GM21576 (cell line): Measurements from ENCODE around the gene BAZ2B.

Experiments
- ATAC-seq: cut with Tn5 transposase; IDR thresholded peaks from one replicate; pipeline ENCODE4 v1.9.1; 2021; ENCODE audit warnings: mild to moderate bottlenecking, moderate library complexity; ENCODE audit not compliant: unreplicated experiment

BAZ2B gene

DNA sequence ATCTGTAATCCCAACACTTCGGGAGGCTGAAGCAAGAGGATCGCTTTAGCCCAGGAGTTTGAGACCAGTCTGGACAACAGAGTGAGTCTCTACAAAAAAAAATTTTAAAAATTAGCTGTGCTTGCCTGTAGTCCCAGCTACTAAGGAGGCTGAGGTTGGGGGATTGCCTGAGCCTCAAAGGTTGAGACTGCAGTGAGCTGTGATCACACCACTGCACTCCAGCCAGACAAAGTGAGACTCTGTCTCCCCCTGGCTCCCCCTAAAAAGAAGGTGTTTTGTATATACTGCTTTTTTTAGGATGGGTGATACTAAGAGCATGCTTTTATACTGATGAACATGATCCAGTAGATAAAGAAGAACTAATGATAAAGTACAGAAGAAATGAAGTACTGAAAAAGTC, 145.0 kb downstream of the BAZ2B start:
- no peak for ATAC-seq

DNA sequence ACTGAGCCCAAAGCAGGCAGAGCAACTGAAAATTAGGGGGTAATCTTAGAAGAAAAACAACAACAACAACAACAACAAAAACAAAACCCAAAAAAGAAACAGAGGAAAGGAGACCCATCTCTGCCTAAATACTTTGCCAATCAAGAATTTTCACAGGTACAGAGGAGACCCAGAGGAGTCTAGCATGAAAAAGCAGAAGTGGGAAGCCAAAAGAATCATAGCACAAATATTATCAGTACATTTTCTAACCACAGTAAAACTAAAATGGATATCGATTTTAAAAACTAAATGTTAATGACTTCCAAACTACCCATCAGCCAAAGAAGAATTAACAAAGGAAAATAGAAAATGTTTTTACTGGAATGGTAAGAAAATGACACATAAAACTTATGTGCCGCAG, 148.1 kb downstream of the BAZ2B start:
- no peak for ATAC-seq

DNA sequence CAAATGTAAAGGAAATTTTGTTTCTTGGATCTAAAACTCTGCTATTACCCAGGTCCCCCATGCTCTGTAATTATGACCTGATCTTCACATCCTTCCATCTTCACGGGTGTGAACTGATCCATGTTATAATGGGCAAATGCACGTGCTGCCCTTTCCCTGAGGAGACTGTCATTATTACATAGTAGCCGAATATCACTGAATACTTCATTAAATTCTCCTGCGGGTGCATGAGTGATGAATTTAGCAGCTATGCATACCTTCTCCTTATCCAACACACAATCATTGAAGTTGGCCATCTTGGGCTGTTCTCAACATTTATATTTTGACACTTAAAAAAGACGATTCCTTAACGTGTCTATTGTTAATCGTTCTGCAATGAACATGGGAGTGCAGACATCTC, 153.4 kb downstream of the BAZ2B start:
- ATAC-seq = no peak

DNA sequence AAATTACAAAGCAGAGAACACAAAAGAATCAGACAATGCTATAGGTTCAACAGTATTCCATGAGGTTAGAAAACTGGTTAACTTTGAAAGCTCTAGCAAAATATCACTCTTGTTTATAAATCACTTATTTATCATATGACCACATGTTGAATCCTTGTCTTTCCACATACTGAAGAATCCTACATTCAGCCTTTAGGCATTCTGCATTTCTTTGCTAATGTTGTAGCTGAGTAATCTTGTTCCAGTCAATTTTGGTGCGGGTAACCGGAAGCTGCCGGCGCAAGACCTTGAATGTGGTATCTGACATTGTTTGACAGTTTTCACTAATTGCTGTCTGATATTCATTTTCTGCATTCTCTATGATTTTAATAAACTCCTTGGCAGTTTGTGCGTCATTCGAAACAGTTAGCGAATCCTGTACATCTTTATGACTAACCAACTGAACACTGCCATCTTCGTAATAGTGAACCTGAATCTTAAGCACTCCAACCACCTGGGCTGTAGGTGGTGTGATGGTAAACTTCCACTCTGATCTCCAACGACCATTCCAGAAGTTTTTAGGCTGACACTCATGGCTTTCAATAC, 154.1 kb downstream of the BAZ2B start:
- no peak for ATAC-seq

DNA sequence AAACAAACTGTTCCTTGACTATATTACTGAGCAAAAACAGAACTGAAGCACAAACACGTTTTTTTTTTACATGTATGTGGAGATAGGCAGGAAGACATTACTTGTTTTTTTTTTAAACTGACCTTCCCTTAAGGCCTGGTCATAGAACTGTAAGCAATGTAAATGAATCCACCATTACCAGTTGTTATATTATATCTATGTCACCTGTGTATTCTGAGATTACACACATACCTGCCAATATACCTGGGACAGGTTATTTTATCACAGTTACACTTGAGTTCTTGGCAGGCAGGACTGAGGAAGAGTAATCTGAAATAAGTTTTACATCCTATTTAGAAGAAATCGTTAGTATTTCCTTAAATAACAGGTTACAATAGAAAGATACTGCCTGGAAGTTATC, 155.3 kb downstream of the BAZ2B start:
- no peak for ATAC-seq

DNA sequence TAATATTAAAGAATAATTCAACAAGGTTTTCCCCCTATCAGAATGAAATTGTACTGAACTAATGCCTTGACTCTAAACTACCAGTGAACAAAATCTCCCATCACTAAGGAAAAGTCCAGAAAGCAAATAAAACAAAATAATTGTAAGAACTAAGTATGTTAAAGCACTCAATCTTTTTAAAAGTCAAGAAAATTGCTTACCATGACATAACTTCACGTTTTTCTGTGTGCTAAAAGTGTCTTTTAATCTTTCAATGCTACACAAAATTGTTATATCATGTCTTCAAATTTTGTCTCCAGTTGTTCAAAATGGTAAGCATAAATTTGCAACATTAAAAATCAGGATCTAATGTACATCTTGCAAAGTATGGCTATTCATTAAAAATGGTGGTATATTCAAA, 156.1 kb downstream of the BAZ2B start:
- no peak for ATAC-seq

DNA sequence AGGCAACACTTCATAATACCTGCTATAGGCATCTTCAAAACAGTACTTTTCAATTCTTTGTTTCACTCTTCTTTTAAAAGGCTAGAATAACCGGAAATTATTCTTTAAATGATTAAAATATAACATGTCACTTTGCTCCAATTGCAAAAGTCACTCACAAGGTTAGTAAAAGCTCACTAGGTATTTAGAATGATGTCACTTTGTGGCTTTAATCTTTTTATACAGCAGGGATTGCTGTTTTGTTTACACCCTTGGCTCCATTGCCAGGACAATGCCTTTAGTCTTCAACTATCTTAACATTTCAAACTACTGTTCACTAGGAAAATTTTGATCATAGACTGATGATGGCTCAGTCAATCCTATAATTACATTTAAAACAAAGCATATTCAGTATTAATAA, 157.1 kb downstream of the BAZ2B start:
- no peak for ATAC-seq

DNA sequence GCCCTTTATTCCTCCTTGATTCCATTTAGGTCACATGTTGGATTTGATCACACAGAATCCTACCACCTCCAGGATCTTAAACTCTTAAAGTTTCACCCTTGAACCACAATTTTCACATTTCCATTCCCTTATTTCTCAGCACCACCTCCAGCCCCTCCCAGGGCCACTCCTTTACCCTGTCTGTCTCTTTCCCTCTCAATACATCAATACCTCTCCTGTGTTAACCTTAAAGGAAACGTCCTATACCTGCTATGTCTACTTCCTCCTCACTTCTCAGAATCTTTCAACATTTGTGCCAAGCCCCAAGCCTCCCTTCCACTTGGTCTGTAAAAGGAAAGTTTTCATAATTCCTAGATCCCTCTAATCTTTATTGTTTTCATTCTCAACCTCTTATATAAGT, 158.8 kb downstream of the BAZ2B start:
- ATAC-seq = no peak

DNA sequence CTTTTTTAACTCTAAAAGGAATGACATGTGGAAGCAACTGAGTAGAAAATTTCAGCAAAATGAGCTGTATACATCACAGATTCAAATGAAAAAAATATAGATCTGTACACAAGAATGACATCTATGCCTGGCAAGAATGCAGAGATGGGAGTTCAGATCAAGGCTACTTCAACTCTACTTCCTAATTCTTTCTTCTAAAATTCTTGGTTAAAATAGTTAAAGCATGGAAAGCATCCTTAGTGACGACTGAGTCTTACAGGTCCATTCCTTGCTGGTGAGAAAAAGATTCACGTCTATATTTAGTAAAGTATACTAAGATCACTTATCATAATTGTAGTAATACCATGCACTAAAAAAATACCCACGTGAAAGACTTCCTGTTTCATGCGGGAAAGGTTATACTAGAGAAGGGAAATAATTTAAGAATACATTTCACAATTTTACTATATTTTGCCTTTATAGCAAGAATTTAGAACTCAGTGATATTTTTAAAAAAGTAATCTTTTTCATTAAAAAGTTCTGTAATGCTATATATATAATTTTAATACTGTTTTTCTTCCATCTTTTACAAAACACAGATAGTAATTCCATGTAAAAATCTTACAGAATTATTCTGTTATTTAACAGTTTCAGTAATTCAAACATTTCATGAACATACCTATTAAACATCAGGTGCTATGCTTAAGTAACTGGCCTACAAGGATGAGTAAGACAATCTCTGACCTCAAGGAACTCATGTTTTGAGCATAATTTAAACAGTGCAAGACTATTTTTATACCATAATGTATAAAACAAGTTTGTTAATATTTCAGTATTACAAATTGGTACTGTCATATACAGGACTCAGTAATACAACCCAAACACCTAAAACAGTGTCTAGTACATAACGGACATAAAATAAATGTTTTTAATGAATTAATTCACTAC, 159.6 kb downstream of the BAZ2B start:
- ATAC-seq = no peak

DNA sequence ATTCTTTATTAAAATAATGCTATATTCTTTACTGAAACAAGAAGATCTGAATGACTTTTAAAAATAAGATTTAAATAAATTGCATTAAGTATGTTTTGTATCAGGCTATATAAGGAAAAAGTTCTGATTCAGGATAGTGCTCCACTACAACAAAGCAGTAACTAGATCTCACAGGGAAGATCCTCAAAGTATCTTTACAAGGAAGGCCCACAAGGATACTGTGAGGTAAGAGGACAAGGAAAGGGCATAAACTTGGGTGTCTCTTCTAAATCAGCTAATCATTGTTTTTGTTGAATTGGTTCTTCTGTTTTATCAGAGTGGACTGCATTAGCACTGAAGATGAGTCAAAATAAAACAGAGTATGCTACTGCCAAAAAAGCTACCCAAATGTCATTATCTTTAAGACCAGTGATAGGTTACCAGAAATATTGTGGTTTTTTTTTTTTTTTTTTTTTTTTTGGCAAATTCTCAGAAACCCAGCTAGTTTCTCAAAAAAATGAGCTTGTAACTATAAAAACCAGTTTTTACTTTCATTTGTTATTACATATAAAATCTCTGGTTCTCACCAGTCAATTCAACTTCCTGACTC, 160.9 kb downstream of the BAZ2B start:
- ATAC-seq = no peak

DNA sequence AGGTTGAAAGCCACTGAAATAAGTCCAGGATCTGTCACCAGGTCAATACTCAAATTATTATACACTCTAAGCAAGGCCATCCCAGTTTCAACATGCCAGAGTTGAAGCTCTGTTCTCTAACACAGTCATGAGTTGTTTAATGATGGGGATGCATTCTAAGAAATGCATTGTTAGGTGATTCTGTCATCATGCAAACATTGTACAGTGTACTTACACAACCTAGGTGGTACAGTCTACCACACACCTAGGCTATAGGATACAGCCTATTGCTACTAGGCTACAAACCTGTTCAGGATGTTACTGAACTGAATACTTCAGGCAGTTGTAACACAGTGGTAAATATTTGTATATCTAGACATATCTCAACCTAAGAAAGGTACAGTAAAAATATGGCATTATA, 162.2 kb downstream of the BAZ2B start:
- ATAC-seq = no peak

DNA sequence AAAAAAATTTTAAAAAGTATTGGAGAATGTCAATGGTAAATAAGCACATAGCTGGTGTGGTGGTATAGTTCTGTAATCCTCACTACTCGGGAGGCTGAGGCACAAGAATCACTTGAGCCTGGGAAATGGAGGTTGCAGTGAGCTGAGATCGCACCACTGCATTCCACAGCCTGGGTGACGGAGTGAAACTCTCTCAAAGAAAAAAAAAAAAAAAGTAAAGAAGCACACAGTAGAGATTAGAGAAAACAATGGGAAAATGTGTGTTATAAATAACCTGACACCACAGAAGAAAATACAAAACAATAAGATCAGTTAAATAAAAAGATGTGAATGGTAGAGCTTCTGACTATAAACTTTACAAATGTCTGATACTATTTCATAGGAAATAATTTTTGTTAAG, 166.2 kb downstream of the BAZ2B start:
- no peak for ATAC-seq

DNA sequence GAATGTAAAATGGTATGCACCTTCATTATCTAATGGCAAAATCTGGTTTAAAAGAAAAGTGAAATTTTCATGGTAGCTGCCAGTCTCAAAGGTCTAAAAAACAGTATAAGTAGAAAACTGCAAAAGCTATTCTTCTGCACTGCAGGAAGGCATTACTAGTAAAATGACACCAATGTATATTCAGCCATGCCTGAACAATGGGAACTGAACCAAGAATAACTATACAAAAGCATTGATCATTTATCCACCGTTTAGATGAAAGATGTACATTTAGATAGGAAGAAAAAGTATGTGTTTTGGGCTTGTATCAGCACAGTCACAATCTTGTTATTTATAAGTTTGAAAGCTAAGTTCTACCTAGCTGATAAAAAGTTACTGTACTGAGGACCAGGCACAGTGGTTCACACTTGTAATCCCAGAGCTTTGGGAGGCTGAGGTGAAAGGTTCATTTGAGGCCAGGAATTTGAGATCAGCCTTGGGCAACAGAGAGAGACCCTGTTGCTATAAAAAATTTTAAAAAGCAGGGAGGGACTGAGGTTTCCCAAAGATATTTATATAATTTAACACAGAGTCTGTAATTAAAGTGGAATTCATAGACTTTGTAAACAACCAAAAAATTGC, 166.7 kb downstream of the BAZ2B start:
- ATAC-seq = no peak

DNA sequence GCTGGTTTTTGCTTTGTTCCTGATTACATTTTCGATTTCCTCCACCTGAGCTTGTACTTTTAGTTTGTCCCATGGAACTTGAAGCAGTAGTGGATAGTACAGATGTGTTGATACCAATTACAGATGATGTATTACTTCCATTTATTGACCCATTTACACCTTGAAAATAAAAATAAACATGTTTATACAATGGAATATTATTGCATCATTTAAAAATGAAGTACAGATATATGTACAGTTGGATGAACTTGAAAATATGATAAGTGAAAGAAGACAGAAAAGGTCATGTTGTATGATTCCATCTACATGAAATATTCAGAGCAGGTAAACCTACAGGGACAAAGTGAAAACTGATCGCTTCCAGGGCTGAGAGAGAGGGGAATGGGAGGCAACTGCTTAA, 169.5 kb downstream of the BAZ2B start:
- no peak for ATAC-seq

DNA sequence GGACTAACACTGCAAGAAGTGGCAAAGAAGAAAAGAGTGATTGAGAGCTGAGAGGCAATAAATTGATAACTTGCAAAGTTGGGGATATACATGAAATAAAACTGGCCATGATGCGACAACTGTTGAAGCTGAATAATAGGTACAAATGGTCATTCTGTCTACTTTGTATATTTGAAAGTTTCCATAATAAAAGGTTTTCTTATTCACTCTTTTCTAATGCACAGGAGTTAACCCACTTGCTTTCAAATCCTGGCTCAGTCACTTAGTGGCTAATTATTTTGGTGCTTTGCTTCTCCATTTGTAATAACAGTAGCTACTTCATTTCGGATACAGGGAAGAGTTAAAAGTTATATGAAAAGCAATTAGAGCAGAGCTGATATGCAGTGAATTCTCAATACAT, 170.1 kb downstream of the BAZ2B start:
- ATAC-seq = no peak

DNA sequence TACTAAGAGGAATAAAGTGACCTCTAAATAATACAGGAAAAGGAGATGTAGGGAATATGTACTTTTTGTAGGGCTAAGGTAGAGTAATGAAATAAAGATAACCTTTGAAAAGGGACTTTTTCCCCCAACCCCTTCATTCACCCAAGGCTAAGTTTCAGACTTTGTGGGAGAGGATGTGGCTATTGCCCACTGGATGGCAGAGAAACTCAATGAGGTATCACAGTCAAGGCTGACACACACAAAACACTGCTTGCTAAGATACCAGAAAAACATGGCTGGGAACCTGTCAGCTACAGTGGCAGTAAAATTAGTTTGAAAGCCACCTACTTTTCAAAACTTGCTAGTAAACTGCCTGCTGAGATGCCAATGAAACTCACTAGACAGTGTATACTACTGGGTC, 171.0 kb downstream of the BAZ2B start:
- no peak for ATAC-seq

DNA sequence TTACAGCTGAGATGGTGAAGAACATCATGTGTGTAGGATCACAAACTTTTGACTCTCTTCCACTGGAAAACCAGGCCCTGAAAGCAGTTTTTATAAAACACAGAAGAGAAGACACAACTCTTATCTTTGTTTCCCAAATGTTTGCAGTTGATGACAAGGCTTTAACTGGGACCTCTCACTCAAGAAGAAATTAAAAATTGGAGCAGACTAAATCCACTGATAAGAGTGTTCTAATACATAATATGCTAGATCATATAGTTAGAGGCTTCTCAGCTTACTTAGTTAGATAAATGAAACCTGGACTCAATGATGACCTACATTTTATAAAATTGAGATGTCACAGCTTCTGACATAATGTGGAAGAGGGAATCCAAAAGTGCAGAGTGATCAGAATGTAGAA, 171.6 kb downstream of the BAZ2B start:
- no peak for ATAC-seq

DNA sequence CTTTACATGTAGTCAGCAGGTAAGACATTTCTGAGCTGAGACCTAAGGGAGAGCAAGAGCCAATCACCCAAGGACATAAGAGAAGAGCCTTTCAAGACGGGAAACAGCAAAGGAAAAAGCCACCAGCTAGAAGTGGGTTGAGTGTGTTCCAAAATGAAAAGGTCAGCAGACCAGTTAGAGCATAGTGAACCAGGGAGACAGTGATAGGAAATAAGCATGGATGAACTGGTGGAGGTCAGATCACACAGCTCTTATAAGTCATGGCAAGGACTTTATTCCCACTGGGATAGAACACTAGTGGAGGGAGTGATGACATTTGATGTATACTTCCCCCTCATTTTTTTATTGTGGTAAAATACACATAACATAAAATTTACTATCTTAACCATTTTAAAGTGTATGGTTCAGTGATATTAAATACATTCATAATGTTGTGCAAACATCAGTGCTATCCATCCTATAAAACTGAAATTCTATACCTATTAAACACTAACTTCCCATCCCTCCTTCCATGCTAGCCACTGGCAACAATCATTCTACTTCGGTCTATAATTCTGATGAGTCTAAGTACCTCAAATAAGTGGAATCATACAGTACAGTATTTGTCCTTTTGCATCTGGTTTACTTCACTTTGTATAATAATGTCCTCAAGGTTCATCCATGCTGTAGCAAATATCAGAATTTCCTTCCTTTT, 174.0 kb downstream of the BAZ2B start:
- ATAC-seq = no peak

DNA sequence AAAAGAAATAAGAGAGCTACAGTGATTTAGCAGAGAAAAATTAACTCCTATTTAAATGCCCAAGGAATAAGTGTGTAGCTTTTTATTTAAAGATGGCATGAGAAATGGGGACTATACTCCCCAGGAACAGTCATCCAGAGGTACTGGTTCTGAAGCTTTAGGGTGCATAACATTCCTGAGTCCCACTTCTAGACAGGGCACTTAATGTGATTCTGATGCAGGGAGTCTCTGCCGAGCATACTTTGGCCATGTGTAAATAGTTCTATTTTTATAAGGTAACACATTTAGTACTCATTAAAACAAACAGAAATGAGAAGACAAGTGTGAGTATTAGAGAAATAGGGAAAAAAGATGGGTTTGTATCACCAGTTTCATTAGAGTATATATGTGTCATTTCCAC, 175.2 kb downstream of the BAZ2B start:
- ATAC-seq = no peak

DNA sequence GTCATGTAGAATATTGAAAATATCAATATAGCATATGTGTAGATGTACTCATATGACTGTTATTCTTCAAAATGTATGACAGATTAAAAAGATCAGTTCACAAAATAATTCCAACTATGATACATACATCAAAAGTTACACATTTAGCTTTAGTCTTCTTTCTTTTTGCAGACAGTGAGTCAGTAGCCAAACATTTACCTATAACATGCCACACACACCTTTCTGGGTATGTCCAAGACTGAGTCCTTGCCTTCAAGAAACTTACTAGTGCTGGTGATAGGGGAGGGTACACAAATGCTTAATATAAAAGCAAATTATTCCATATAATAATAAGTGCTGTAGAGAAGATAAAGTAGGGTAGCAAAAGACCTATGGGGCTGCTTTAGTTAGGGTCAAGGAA, 176.9 kb downstream of the BAZ2B start:
- ATAC-seq = no peak

DNA sequence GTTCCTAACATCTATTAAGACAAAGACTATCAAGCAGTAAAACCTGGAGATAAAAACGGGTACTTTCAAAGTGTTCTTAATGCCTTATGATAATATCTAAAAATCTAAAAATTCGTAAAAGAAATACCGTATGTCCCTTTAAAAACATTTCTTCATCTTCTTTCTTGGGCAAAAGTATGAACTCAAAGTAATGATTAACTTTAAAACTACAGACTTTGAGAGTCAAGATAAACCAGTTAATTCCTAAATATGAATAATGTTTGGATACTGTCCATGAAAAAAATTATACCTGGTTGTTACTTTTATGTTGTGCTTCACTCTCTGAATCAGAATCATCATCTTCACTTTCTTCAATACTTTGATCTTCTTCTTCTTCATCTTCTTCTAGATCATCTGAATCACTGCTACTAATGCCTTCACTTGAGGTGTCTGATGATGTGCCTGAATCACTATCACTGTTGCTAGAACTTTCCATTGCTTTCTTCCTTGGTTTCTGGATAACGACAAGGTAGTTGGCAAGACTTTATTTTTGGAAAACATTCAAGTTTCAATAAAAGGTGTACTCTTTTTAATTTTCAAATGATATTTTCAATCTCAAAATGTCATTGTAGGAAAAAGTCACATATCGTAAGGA, 177.5 kb downstream of the BAZ2B start:
- no peak for ATAC-seq
